GM18951 (cell line): ENCODE measurements around the gene SMG6.

Experiments used
- POLR2A ChIP-seq: IDR thresholded peaks from 4 replicates; pipeline ENCODE4 v1.6.1; 2011; ENCODE audit warnings: mild to moderate bottlenecking; ENCODE audit not compliant: insufficient read length, insufficient read depth; ENCODE audit errors: extremely low read depth
- in situ Hi-C: fragments of 300-500 bp; cut with MboI; formaldehyde crosslinking; loops from one replicate; pipeline ENCODE4 v1.12.0; 2022; ENCODE audit warnings: low sequenced_read_pairs, mixed read lengths, inconsistent platforms; ENCODE audit not compliant: unreplicated experiment

SMG6 gene

GRCh38 chr17:2303204-2304188, at the start of gene SMG6, which contains the start of gene SRR:
Gene SMG6 (minus strand): TSS chr17:2303785. CDS start chr17:2303720, 65 bp downstream.
Gene SRR (plus strand): TSS chr17:2303950. CDS start chr17:2315561, 11,611 bp downstream.
- peak; percentile 86 for TF ChIP-seq POLR2A
- in situ Hi-C loops = no loop called here

DNA sequence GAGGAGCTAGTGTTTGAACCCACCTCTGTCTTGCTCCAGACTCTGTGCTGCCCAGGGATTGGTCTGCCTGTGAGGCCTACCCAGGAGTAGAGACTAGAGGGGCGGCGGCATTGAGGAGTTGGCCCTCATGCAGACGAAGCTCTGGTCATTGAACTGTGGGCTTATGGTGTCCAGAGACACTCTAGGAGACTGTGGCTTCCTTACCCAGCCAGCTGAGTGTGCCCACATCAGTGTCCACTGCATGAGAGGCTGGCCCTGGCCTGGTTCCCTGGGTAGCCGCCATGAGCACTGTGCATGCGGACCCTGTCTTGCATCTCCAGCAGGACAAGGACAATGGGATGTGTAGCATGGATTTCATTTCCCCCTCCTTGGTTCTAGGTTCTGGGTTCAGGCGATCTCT, 47.7 kb upstream of the SMG6 start:
- in situ Hi-C loops = no loop called here

GRCh38 chr17:2347805-2348685, 44.5 kb upstream of the SMG6 start:
- no peak for TF ChIP-seq POLR2A
- in situ Hi-C loops = no loop called here

More for the DNA sequence above, 47.7 kb upstream of the SMG6 start:
- TF ChIP-seq POLR2A = no peak

- no peak for TF ChIP-seq POLR2A
- in situ Hi-C loops = no loop called here
Observed at GRCh38 chr17:2346475-2346874, 42.9 kb upstream of the SMG6 start.

- in situ Hi-C loops = no loop called here
- TF ChIP-seq POLR2A = no peak
Observed at GRCh38 chr17:2344528-2344927, 40.9 kb upstream of the SMG6 start.

DNA sequence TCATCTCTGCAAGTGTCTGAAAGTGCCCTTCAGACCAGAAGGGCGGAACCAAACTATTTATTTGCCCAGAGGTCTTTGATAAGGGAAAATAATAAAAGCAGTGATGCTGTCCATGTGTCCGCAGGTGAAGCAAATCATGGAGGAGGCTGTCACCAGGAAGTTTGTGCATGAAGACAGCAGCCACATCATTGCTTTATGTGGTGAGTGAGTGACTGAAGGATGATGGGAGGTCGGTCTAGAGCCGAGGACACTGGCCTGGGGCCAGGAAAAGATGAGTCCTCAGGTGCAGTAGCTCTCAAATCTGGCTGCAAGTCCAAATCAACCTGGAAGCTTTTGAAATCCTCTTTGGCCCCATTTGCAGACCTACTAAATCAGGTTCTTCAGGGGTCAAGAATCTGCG, 39.8 kb upstream of the SMG6 start:
- in situ Hi-C loops = no loop called here
- no peak for TF ChIP-seq POLR2A

- in situ Hi-C loops = no loop called here
- no peak for TF ChIP-seq POLR2A
Observed at GRCh38 chr17:2338315-2338657, 34.7 kb upstream of the SMG6 start.

- in situ Hi-C loops = no loop called here
- TF ChIP-seq POLR2A = peak; percentile 41
Observed at GRCh38 chr17:2337544-2338314, 34.1 kb upstream of the SMG6 start.

DNA sequence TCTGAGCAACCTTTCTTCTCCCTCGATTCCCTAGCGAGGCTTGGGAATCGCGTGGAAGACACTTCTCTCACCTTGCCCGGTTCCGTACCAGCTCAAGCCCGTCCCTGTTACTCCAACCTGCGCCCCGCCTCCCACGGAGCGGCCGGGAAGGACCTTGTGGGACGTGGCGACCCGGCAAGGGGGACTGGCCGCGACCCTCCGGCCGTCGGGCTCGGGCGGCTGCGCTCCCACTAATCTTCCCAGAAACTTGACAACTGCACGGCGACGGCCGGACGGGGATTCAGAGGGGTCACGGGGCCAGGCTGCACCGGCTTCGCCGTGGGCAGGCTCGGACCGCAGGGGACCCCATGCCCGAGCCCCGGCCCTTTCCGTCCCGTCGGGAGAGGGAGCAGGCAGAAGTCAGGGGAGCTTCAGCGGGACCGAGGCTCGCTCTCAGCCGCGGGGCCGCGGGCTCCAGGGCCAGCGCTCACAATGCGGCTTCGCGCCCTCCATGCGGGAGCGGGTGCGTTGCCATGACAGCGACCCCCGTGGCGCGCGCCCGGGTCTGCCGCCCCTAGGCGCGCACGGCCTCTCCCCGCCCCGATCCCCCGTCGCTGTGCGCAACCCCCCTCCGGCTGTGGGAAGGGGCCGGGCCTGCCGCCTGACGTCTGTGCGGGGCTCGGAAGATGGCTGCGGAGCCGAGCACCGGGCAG, 33.4 kb upstream of the SMG6 start, which contains the start of gene SGSM2:
TSS of gene SGSM2 (plus strand) at position 650 of the 692 bp plus-strand sequence. CDS start 188 bp downstream, outside the sequence.
- no peak for TF ChIP-seq POLR2A
- in situ Hi-C loops = no loop called here

DNA sequence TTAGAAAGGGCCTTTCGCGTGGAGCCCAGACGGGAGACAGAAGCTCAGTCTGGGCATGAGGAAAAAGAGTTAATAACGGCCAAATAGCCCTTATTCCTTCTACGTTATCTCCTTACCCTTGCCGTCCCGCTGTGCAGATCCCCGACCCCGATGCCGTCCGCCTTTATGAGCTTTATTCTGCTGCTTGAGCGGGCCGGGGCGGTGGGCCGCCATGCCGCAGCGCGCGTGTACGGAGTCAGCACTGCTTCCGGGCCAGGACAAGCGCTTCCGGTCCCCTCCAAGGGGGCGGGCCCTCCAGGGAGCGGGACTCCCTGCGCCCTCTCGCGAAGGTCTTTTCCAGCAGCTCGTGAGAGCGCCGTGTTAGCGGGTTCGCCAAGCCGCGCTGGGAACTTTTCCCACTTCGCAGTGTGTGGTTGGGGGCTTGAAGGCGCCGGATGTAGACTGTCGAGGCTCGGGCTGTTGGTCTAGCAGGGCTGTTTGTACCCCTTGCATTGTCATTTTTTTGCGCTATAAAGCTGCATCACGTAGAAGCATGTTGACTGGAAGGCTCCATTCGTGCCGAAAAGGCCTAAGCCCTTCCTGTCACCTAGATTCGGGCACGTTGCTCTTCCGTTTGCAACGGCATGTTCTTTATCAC, 32.7 kb upstream of the SMG6 start, which contains the start of gene TSR1:
TSS of gene TSR1 (minus strand) at position 243 of the 637 bp plus-strand sequence. CDS start at position 213, 30 bp downstream.
- in situ Hi-C loops = no loop called here
- TF ChIP-seq POLR2A = peak; percentile 92

DNA sequence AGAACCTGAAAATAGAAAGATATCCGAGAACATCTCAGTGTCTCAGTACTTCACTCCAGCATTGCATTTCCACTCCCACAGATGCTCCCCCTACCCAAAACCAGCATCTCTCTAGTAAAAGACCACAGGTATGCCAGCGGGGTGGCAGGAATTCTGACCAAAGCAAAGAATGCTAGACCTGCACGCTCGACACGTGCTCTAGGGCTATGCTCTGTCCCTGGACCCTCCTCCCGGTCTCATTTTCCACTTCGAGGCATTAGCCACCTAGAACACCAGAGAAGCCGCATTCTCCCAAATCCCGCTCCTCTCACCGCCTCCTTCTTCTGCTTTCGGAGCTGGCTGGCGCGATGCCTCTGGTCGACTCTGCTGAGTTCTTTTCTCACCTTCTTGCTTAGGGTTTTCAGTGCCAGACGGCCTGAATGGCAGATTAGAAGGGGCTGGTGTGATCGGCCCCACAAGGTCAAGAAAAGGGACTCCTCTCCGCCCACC, 32.2 kb upstream of the SMG6 start:
- TF ChIP-seq POLR2A = no peak
- in situ Hi-C loops = no loop called here
